ENCODE measurements around the gene BACH2. TPM values are rescaled to one million over a fixed set of nuclear protein-coding genes. Genes with fewer than 3 reads are reported as not detected.

The BACH2 gene
- total RNA-seq, 1 donor from 2014 or later: 5.0 TPM

DNA sequence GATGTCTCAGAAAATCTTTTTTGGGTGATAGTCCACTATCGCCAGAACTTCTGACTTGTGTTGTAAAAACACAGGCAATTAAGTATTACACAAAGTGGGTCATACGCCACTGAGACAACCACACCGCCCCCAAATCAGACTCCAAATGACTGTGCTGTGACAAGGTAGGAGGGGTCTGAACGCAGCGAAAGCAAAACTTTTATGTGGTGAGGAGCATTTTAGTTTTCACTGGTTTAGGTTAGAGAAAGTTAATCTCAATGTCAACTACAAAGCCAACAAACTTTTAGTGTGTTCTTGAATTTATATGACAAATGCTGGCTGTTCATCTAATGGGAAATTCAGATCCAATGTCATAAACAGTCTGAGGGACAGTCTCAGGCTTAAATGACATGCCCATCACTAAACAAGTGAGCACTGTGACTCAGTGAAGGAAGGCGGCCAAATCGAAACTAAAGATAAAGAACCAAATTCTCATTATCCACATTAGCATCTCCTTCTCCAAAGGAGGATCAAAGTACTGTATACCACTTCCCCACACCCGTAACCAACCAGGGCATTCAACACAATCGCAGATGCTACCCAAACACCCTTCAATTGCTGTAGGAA is 215.7 kb downstream of the BACH2 start:
- DNase-seq (ENCODE audit: low read depth): no peak
- no peak overlapping the region for H3K4me3 ChIP-seq (ENCODE audit: low read depth, low read length)
- TF ChIP-seq, protein P1, sequence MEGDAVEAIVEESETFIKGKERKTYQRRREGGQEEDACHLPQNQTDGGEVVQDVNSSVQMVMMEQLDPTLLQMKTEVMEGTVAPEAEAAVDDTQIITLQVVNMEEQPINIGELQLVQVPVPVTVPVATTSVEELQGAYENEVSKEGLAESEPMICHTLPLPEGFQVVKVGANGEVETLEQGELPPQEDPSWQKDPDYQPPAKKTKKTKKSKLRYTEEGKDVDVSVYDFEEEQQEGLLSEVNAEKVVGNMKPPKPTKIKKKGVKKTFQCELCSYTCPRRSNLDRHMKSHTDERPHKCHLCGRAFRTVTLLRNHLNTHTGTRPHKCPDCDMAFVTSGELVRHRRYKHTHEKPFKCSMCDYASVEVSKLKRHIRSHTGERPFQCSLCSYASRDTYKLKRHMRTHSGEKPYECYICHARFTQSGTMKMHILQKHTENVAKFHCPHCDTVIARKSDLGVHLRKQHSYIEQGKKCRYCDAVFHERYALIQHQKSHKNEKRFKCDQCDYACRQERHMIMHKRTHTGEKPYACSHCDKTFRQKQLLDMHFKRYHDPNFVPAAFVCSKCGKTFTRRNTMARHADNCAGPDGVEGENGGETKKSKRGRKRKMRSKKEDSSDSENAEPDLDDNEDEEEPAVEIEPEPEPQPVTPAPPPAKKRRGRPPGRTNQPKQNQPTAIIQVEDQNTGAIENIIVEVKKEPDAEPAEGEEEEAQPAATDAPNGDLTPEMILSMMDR (IDR thresholded peaks at IDR 0.05; ENCODE audit: insufficient read depth, low read length, poor library complexity, severe bottlenecking): no peak
- no peaks in the 10 kb centered on the region for H3K36me3 ChIP-seq (ENCODE audit: control insufficient read depth, insufficient read depth, low read length)
- H3K27me3 ChIP-seq (ENCODE audit: control insufficient read depth, insufficient read depth, low read length): no peaks in the 10 kb centered on the region

DNA sequence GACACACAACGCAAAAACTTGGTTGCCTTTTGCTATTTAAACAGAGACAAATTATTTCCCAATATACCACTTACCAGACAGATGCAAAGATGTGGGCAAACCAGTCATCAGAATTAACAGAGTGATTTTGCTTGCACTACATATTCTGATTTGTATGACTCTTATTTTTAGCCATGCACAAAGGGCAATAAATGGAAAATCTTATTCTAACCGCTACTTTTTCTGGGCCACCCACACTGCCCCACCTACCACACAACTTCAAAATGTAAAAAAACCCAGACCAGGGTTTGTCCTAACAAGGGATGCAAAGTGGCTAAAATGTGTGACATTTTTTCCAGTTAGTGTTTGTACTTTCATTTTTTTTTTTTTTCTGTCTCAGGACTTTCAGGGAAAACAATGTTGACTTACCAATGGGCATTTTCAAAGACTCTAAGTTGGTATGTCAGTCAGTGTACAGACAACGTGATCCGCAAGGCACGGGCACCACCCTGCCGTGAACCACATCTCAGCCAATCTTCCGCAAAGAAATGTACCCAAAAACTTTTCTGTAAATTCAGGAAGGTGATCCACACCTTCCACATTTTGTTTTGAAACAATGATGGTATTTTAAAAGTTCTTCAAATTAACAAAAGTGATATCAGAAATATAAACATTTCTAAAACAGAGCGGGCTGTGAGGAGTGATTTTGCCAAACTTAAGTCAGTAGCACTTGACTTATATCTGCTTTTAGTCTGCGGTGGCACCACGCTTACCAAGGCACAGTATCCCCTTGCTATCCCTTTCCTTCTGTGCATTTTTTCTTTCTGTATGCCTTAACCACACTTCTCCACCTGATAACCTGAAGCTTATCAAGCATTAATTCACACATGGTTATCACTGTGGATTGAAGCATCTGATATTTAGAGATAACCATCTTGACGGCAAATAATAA is 216.8 kb downstream of the BACH2 start:
- no peak for DNase-seq (ENCODE audit: low read depth)
- Histone ChIP-seq H3K36me3 (ENCODE audit: control insufficient read depth, insufficient read depth, low read length) (no peaks in the 10 kb centered on the region), H3K4me3 (ENCODE audit: low read depth, low read length) (no peak overlapping the region), H3K27me3 (ENCODE audit: control insufficient read depth, insufficient read depth, low read length) (no peaks in the 10 kb centered on the region)
- TF ChIP-seq, protein P1 (IDR thresholded peaks at IDR 0.05; ENCODE audit: insufficient read depth, low read length, poor library complexity, severe bottlenecking): no peak

DNA sequence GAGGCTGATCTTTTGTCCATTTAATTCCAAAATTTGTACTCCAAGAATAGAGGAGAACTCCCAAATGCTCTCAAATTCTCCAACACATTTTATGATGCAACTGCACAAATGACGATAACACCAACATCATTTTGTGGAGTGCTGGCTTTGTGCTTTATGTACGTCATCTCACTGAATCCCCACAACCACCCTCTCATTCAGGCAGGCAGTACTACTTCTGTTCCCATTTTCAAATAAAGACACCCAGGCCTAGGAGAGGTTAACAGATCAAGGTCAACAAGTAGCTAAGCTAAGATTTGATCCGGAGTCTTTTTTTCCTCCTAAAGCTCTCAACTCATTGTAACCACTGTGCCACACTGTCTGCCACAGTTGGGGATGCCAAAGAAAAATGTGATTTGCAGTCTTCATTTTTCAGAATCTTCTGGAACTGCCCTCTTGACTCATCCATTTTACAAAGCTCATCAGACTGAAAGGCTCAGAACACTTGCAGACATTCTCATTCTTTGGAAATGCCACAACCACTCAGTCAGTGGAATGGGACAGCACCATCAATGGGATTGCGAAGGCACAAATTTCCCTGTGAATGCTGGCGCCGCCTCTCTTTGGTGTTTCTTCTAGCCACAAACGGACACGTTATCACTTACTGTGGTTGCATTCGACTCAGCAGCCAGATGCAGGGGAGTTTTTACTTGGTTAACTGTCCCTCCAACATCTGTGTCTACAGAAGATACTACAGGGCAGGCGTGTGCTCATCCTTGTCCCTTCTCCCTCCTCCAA is 217.9 kb downstream of the BACH2 start:
- no peak for DNase-seq (ENCODE audit: low read depth)

DNA sequence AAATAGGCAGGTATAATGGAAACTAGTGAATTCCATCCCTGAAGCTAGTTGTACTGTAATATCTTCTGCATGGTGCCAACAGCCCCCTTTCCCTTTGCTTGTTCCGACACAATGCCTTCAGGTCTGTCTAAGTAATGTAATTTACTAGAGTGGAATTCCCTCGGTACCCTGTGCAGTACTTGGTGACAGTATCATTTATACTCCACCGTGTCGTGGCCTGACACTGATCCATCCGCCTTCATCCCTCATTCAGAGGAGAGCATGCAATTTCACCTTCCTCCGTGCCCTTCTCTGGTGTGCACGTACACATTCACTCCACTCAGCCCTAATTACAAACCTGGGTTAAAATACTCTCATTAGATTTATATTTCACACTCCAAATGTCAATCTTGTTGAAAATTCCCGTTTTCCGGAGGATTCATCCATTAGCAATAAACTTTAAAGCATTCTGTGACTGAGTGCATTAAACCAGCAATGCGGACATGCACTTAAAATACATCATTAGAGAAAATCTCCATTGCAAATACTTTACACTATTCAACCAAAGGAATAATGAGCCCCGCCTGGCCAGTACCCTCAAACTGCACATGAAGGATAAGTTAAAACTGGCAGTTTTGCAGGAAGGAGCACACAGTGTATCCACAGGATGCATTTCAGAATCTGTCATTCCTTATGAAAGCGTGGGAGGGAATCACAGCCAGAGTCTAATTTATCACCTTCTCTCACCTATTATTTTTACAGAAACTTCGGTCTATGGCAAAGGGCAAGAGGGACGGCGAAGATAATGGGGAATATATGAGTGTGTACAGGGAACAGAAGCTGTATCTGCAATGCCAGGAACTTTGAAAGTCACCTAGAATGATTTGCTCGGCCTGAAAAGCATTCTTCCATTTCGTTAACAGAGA is 219.9 kb downstream of the BACH2 start:
- Histone ChIP-seq H3K36me3 (ENCODE audit: control insufficient read depth, insufficient read depth, low read length) (no peaks in the 10 kb centered on the region), H3K4me3 (ENCODE audit: low read depth, low read length) (no peak overlapping the region), H3K27me3 (ENCODE audit: control insufficient read depth, insufficient read depth, low read length) (no peaks in the 10 kb centered on the region)
- no peak for DNase-seq (ENCODE audit: low read depth)
- TF ChIP-seq, protein P1 (IDR thresholded peaks at IDR 0.05; ENCODE audit: insufficient read depth, low read length, poor library complexity, severe bottlenecking): no peak

More for the DNA sequence above, 217.9 kb downstream of the BACH2 start:
- TF ChIP-seq, protein P1 (IDR thresholded peaks at IDR 0.05; ENCODE audit: insufficient read depth, low read length, poor library complexity, severe bottlenecking): no peak
- no peaks in the 10 kb centered on the region for H3K36me3 ChIP-seq (ENCODE audit: control insufficient read depth, insufficient read depth, low read length)
- no peak overlapping the region for H3K4me3 ChIP-seq (ENCODE audit: low read depth, low read length)
- H3K27me3 ChIP-seq (ENCODE audit: control insufficient read depth, insufficient read depth, low read length): no peaks in the 10 kb centered on the region

DNA sequence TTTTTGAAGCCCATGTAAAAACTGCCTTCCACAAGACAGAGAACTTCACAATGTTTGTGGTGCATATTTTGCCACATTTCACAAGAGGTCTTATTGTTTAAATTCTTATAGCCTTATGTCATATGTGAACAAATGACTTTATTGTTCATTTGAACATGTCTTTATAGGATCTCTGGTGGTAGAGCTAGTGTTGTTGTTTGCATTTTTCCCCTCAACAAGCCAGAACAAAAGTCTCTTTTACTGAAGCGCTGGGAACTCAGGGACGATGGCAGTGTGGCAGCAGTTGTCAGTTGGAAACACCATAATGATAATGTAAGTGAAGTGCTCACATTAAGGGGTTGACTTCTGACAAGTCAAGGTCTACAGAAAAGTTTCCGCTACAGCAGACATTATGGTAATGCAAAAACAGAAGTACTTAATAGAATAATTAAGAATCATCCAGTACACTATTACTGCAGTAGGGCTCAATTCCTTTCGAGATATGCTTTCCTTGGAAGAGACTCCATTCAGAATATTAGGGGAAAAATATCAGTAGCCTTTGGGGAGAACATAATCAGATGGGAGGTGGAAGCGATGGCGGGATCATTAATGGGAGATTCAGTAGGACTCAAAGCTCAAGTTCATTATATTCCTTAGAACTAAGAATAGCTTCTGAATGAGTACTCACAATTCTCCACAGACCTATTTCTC is 222.3 kb downstream of the BACH2 start:
- H3K36me3 ChIP-seq (ENCODE audit: control insufficient read depth, insufficient read depth, low read length): no peaks in the 10 kb centered on the region
- TF ChIP-seq, protein P1 (IDR thresholded peaks at IDR 0.05; ENCODE audit: insufficient read depth, low read length, poor library complexity, severe bottlenecking): no peak

More for the DNA sequence above, 222.3 kb downstream of the BACH2 start:
- H3K27me3 ChIP-seq (ENCODE audit: control insufficient read depth, insufficient read depth, low read length): no peaks in the 10 kb centered on the region
- no peak overlapping the region for H3K4me3 ChIP-seq (ENCODE audit: low read depth, low read length)
- no peak for DNase-seq (ENCODE audit: low read depth)

Data from kidney epithelial cell (primary cell).